H1 (cell line): ENCODE results near the gene CYYR1. TPM values are rescaled to one million over a fixed set of nuclear protein-coding genes. Genes with fewer than 3 reads are reported as not detected.

Source experiments
- CTCF ChIA-PET: fragments of 300-600 bp; sonication (Branson Sonifier 250); formaldehyde crosslinking; loops from one replicate; lab custom pipeline; 2021; ENCODE audit not compliant: partially characterized antibody; lab: Charles Lee
- POLR2A ChIA-PET: fragments of 300-600 bp; sonication (Branson Sonifier 250); formaldehyde crosslinking; loops from one replicate; lab custom pipeline; 2021; ENCODE audit warnings: inconsistent platforms; ENCODE audit not compliant: partially characterized antibody; lab: Charles Lee
- DNase-seq, 2 experiments: peaks; one replicate each; pipeline versions ENCODE4 v3.0.0 to v3.0.0-alpha.2; 2010 to 2022; ENCODE audit warnings: low spot score in 2 of 2, low read depth in 1 of 2, mixed read lengths in 1 of 2
- FAIRE-seq: peaks from 2 replicates; lab custom pipeline; 2011; peaks lifted over from hg19 to GRCh38; lab: Jason Lieb, UNC
- H2AFZ ChIP-seq: 2 replicates; pipeline ENCODE4 v1.8.1; 2012; ENCODE audit warnings: low read length, inconsistent platforms
- H2AK5ac ChIP-seq: 2 replicates; pipeline ENCODE4 v1.6.1; 2013; ENCODE audit warnings: low read depth, low read length
- H2BK120ac ChIP-seq: replicated peaks from 2 replicates; pipeline ENCODE3; 2013; ENCODE audit warnings: low read depth, low read length, inconsistent platforms
- H2BK12ac ChIP-seq: 2 replicates; pipeline ENCODE4 v1.6.1; 2013; ENCODE audit warnings: low read depth, low read length
- H2BK15ac ChIP-seq: 2 replicates; pipeline ENCODE4 v1.6.1; 2013; ENCODE audit warnings: low read length
- H2BK20ac ChIP-seq: 2 replicates; pipeline ENCODE4 v1.6.1; 2013; ENCODE audit warnings: low read length
- H2BK5ac ChIP-seq: 2 replicates; pipeline ENCODE4 v1.6.1; 2013; ENCODE audit warnings: low read depth, low read length
- H3K14ac ChIP-seq: 2 replicates; pipeline ENCODE4 v1.6.1; 2013; ENCODE audit warnings: inconsistent platforms; ENCODE audit not compliant: insufficient read length
- H3K18ac ChIP-seq: 2 replicates; pipeline ENCODE4 v1.6.1; 2013; ENCODE audit warnings: low read length; ENCODE audit errors: extremely low read depth
- H3K23ac ChIP-seq: 2 replicates; pipeline ENCODE4 v1.6.1; 2013; ENCODE audit warnings: inconsistent platforms; ENCODE audit not compliant: insufficient read length
- H3K23me2 ChIP-seq: 2 replicates; pipeline ENCODE4 v1.6.1; 2013; ENCODE audit warnings: low read depth, low read length
- H3K27ac ChIP-seq: 2 replicates; pipeline ENCODE4 v1.6.1; 2011; ENCODE audit warnings: low read depth, low read length, inconsistent platforms
- H3K27me3 ChIP-seq, 4 experiments: replicated peaks in 1 of 4; 1 replicate in 1 of 4; 2 replicates in 3 of 4; pipeline versions ENCODE4 v1.6.1 to v1.8.1; 2011 to 2013; ENCODE audit warnings: low read length in 3 of 4, mild to moderate bottlenecking in 3 of 4, inconsistent platforms in 2 of 4, mixed read lengths in 2 of 4, moderate library complexity in 1 of 4; ENCODE audit not compliant: control insufficient read depth in 3 of 4, insufficient read depth in 3 of 4; ENCODE audit errors: extremely low read depth in 1 of 4
- H3K36me3 ChIP-seq, 4 experiments: 2 replicates each; pipeline versions ENCODE4 v1.6.1 to v1.8.1; 2011 to 2013; ENCODE audit warnings: mild to moderate bottlenecking in 4 of 4, low read length in 3 of 4, moderate library complexity in 2 of 4, control low read depth in 1 of 4, inconsistent platforms in 1 of 4; ENCODE audit not compliant: insufficient read depth in 4 of 4, control insufficient read depth in 2 of 4
- H3K4ac ChIP-seq: replicated peaks from 2 replicates; pipeline ENCODE3; 2013; ENCODE audit warnings: low read length, low read depth, mixed read lengths, inconsistent platforms; ENCODE audit not compliant: insufficient read length
- H3K4me1 ChIP-seq, 4 experiments: replicated peaks in 1 of 4; 1 replicate in 1 of 4; 2 replicates in 3 of 4; pipeline versions ENCODE4 v1.6.1 to v1.8.1; 2011 to 2013; ENCODE audit warnings: low read length in 3 of 4, inconsistent platforms in 2 of 4, mixed read lengths in 1 of 4; ENCODE audit not compliant: insufficient read depth in 4 of 4, control insufficient read depth in 3 of 4
- H3K4me2 ChIP-seq, 2 experiments: 2 replicates each; pipeline versions ENCODE4 v1.6.1 to v1.8.1; 2011 to 2013; ENCODE audit warnings: low read depth in 2 of 2, low read length in 2 of 2, control low read depth in 1 of 2, inconsistent platforms in 1 of 2, mild to moderate bottlenecking in 1 of 2; ENCODE audit not compliant: insufficient read depth in 1 of 2
- H3K4me3 ChIP-seq, 4 experiments: fragments of 200-600, 300-600 bp in 1 of 4; sonication (generic), shearing (Covaris generic), sonication (Bioruptor Twin) in 1 of 4; 2 replicates each; pipeline versions ENCODE4 v1.5.1 to v1.8.1; 2011 to 2016; ENCODE audit warnings: low read length in 4 of 4, low read depth in 3 of 4, control low read depth in 2 of 4, inconsistent platforms in 2 of 4, mild to moderate bottlenecking in 2 of 4, mixed read lengths in 1 of 4, moderate library complexity in 1 of 4; ENCODE audit not compliant: insufficient read depth in 2 of 4; ENCODE audit errors: extremely low read depth in 1 of 4
- H3K56ac ChIP-seq: replicated peaks from 2 replicates; pipeline ENCODE3; 2013; ENCODE audit warnings: low read depth, mild to moderate bottlenecking, mixed read lengths, low read length, inconsistent platforms; ENCODE audit not compliant: insufficient read length
- H3K79me1 ChIP-seq: 2 replicates; pipeline ENCODE4 v1.6.1; 2013; ENCODE audit warnings: low read depth, low read length, control low read depth
- H3K79me2 ChIP-seq, 2 experiments: 2 replicates each; pipeline versions ENCODE4 v1.6.1 to v1.8.1; 2012 to 2013; ENCODE audit warnings: low read length in 2 of 2, mild to moderate bottlenecking in 2 of 2, inconsistent platforms in 1 of 2; ENCODE audit not compliant: insufficient read depth in 2 of 2, control insufficient read depth in 1 of 2
- H3K9ac ChIP-seq, 4 experiments: replicated peaks in 1 of 4; 1 replicate in 1 of 4; 2 replicates in 3 of 4; pipeline versions ENCODE4 v1.6.1 to v1.8.1; 2011 to 2013; ENCODE audit warnings: low read depth in 3 of 4, low read length in 3 of 4, control low read depth in 2 of 4, mild to moderate bottlenecking in 2 of 4, moderate library complexity in 2 of 4, inconsistent platforms in 1 of 4; ENCODE audit errors: extremely low read depth in 1 of 4
- H3K9me3 ChIP-seq, 2 experiments: 2 replicates each; pipeline versions ENCODE4 v1.6.1 to v1.8.1; 2012 to 2013; ENCODE audit warnings: mild to moderate bottlenecking in 2 of 2, moderate library complexity in 2 of 2, control low read depth in 1 of 2, inconsistent platforms in 1 of 2, low read depth in 1 of 2, low read length in 1 of 2, mixed read lengths in 1 of 2; ENCODE audit not compliant: insufficient read depth in 2 of 2
- H4K20me1 ChIP-seq, 2 experiments: replicated peaks in 1 of 2; 2 replicates each; pipeline versions ENCODE3 to v1.8.1; 2011 to 2013; ENCODE audit warnings: inconsistent platforms in 2 of 2, low read length in 2 of 2, mild to moderate bottlenecking in 1 of 2; ENCODE audit not compliant: insufficient read depth in 2 of 2, control insufficient read depth in 1 of 2
- H4K5ac ChIP-seq: 2 replicates; pipeline ENCODE4 v1.6.1; 2013; ENCODE audit warnings: low read length, low read depth, mixed read lengths, inconsistent platforms; ENCODE audit not compliant: insufficient read length
- H4K8ac ChIP-seq: 2 replicates; pipeline ENCODE4 v1.8.0; 2013; ENCODE audit warnings: mild to moderate bottlenecking, moderate library complexity, low read length, inconsistent platforms; ENCODE audit not compliant: insufficient read depth; ENCODE audit errors: extremely low read depth
- H4K91ac ChIP-seq: replicated peaks from 2 replicates; pipeline ENCODE3; 2013; ENCODE audit warnings: low read length, mixed read lengths, inconsistent platforms; ENCODE audit not compliant: insufficient read length
- CEBPB ChIP-seq: IDR thresholded peaks from 2 replicates; pipeline ENCODE4 v1.6.1; 2012; ENCODE audit warnings: low read depth, low read length
- CTBP2 ChIP-seq: IDR thresholded peaks from 2 replicates; pipeline ENCODE4 v1.7.0; 2011; ENCODE audit warnings: borderline replicate concordance, mild to moderate bottlenecking, moderate library complexity, mixed read lengths, low read length; ENCODE audit not compliant: insufficient read depth, insufficient read length
- EP300 ChIP-seq, 2 experiments: IDR thresholded peaks; 1 replicate in 1 of 2; 2 replicates in 1 of 2; pipeline ENCODE4 v1.6.1; 2011 to 2012; ENCODE audit warnings: low read depth in 2 of 2, low read length in 2 of 2, mild to moderate bottlenecking in 2 of 2, borderline replicate concordance in 1 of 2, inconsistent platforms in 1 of 2, moderate library complexity in 1 of 2
- EZH2 ChIP-seq: fragments of 200-600 bp; sonication (generic); IDR thresholded peaks from 2 replicates; pipeline ENCODE4 v1.7.1; 2012; ENCODE audit warnings: low read depth, mild to moderate bottlenecking, moderate library complexity, low read length, inconsistent platforms; ENCODE audit not compliant: severe bottlenecking
- HDAC6 ChIP-seq: IDR thresholded peaks from one replicate; pipeline ENCODE4 v1.7.1; 2012; ENCODE audit warnings: low read depth, mild to moderate bottlenecking, inconsistent platforms, low read length, moderate library complexity
- POLR2A ChIP-seq, 2 experiments: IDR thresholded peaks; 1 replicate in 1 of 2; 2 replicates in 1 of 2; pipeline ENCODE4 v1.6.1; 2011; ENCODE audit warnings: low read depth in 2 of 2, low read length in 2 of 2, mild to moderate bottlenecking in 2 of 2; ENCODE audit errors: control extremely low read depth in 1 of 2
- POLR2AphosphoS5 ChIP-seq: IDR thresholded peaks from 2 replicates; pipeline ENCODE4 v1.6.1; 2011; ENCODE audit warnings: low read depth, low read length
- SP1 ChIP-seq: IDR thresholded peaks from 2 replicates; pipeline ENCODE4 v1.6.1; 2011; ENCODE audit warnings: low read depth, low read length
- TCF12 ChIP-seq: IDR thresholded peaks from 2 replicates; pipeline ENCODE4 v1.6.1; 2011; ENCODE audit warnings: low read depth, mild to moderate bottlenecking, low read length
- TEAD4 ChIP-seq: IDR thresholded peaks from 2 replicates; pipeline ENCODE4 v1.6.1; 2012; ENCODE audit warnings: low read depth, low read length, inconsistent platforms, mixed read lengths
- YY1 ChIP-seq: IDR thresholded peaks from 2 replicates; pipeline ENCODE4 v1.6.1; 2011; ENCODE audit warnings: low read depth, mild to moderate bottlenecking, low read length
- ZNF274 ChIP-seq: IDR thresholded peaks from 2 replicates; pipeline ENCODE4 v1.7.0; 2012; ENCODE audit warnings: low read length, borderline replicate concordance; ENCODE audit errors: extremely low read depth
- WGBS, 2 experiments: shearing (Covaris generic) in 1 of 2; methylation state at CpG; one replicate each; pipeline versions ENCODE4 v1.1.6 to v1.1.7; 2013 to 2015; ENCODE audit warnings: low lambda C conversion rate in 2 of 2, mixed read lengths in 2 of 2, inconsistent platforms in 1 of 2, low coverage in 1 of 2, missing lambda C conversion rate in 1 of 2; ENCODE audit not compliant: insufficient replicate concordance in 2 of 2, insufficient coverage in 1 of 2, insufficient read length in 1 of 2; ENCODE audit errors: extremely low coverage in 1 of 2, missing lambda C conversion rate in 1 of 2; 5-methylcytosine and 5-hydroxymethylcytosine counted together
- polyA plus RNA-seq, 7 experiments: library from polyadenylated mRNA; depleted of rRNA in 3 of 7; stranded (reverse) in 5 of 7; unstranded in 2 of 7; fragments of >200 nt in 5 of 7; fragments of 200-250 nt in 2 of 7; gene quantifications; 1 replicate in 5 of 7; 2 replicates in 1 of 7; 4 replicates in 1 of 7; pipeline versions ENCODE4 v1.2.1 to v1.2.3, GENCODE V29; 2011 to 2013; ENCODE audit warnings: missing spikeins in 2 of 7, mixed read lengths in 2 of 7
- total RNA-seq: library from RNA; stranded (reverse); fragmentation: NEBNext Ultra II Directional; extraction: Animal tissue kit (Norgen Biotek cat#: 25700); gene quantifications from 2 replicates; pipeline ENCODE4 v1.2.1, GENCODE V29; 2021
- TF ChIP-seq, protein P1 (sequence below), 3 experiments: IDR thresholded peaks; 1 replicate in 2 of 3; 2 replicates in 1 of 3; pipeline versions ENCODE4 v1.5.1 to v1.6.1; 2011; ENCODE audit warnings: low read length in 3 of 3, mild to moderate bottlenecking in 3 of 3, inconsistent platforms in 2 of 3, low read depth in 1 of 3, moderate library complexity in 1 of 3; ENCODE audit not compliant: insufficient read depth in 1 of 3; ENCODE audit errors: control extremely low read depth in 1 of 3

Gene CYYR1
- total and polyA plus RNA-seq, 2 of the 8 experiments (the other 6 are each of a cell fraction or from before 2014, with no cell fraction given): 12.2 to 37.9 TPM

DNA sequence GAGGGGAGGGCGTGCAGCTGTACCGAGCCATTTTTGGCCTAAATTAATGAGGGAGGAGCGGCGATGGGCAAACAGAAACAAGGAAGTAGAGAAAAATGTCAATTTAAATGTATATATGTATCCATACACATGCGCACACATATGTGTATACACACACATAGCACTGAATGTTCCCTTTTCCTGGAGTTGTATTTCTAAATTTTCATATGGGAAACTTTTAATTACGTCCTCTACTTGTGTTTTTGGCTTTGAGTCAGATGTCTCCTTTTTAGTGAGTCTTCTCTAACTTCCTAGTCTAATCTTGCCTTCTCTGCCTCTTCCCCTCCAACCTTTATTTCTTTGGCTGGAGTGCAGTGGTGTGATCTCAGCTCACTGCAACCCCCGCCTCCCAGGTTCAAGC lies 15.4 kb upstream of the CYYR1 start:
- 93% methylated on average over 7 of the region's 7 CpGs; no CpG with 5 or more reads in 1 of the 2 experiments for WGBS, 2 experiments
- no peak overlapping the region for H3K14ac ChIP-seq
- no peak for TF ChIP-seq EP300 (IDR thresholded peaks at IDR 0.05; ENCODE audit: borderline replicate concordance in 1 of 2, low read depth in 2 of 2, low read length in 2 of 2)
- TF ChIP-seq POLR2A (IDR thresholded peaks at IDR 0.05; ENCODE audit: control extremely low read depth in 1 of 2, low read depth in 2 of 2, low read length in 2 of 2): no peak
- no peak for TF ChIP-seq TCF12
- TF ChIP-seq YY1: no peak
- TF ChIP-seq SP1: no peak
- TF ChIP-seq EZH2: no peak
- no peak for TF ChIP-seq ZNF274
- TF ChIP-seq, protein P1, sequence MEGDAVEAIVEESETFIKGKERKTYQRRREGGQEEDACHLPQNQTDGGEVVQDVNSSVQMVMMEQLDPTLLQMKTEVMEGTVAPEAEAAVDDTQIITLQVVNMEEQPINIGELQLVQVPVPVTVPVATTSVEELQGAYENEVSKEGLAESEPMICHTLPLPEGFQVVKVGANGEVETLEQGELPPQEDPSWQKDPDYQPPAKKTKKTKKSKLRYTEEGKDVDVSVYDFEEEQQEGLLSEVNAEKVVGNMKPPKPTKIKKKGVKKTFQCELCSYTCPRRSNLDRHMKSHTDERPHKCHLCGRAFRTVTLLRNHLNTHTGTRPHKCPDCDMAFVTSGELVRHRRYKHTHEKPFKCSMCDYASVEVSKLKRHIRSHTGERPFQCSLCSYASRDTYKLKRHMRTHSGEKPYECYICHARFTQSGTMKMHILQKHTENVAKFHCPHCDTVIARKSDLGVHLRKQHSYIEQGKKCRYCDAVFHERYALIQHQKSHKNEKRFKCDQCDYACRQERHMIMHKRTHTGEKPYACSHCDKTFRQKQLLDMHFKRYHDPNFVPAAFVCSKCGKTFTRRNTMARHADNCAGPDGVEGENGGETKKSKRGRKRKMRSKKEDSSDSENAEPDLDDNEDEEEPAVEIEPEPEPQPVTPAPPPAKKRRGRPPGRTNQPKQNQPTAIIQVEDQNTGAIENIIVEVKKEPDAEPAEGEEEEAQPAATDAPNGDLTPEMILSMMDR (IDR thresholded peaks at IDR 0.05; ENCODE audit: control extremely low read depth in 1 of 3, insufficient read depth in 1 of 3, low read depth in 1 of 3, low read length in 3 of 3): no peak
- no peak for TF ChIP-seq CTBP2
- TF ChIP-seq HDAC6: no peak
- TF ChIP-seq TEAD4: no peak
- TF ChIP-seq CEBPB: no peak
- no peak for TF ChIP-seq POLR2AphosphoS5

More for the DNA sequence above, 15.4 kb upstream of the CYYR1 start:
- Histone ChIP-seq H4K91ac (no peak overlapping the region), H4K5ac (no peak overlapping the region), H3K18ac (no peak overlapping the region), H2AFZ (no peak overlapping the region), H3K4me3 (no peak overlapping the region), H3K23ac (no peak overlapping the region), H3K9ac (no peak overlapping the region), H3K4ac (no peak overlapping the region), H2BK15ac (no peak overlapping the region), H4K8ac (no peak overlapping the region), H3K36me3 (no peaks in the 10 kb centered on the region), H3K23me2 (no peaks in the 10 kb centered on the region), H4K20me1 (no peaks in the 10 kb centered on the region), H3K56ac (no peak overlapping the region), H3K27me3 (no peaks in the 10 kb centered on the region), H3K79me2 (no peaks in the 10 kb centered on the region), H3K27ac (no peak overlapping the region), H3K79me1 (no peaks in the 10 kb centered on the region), H3K4me2 (no peak overlapping the region), H2BK120ac (no peak overlapping the region), H3K4me1 (no peaks in the 10 kb centered on the region), H2BK12ac (no peak overlapping the region), H2BK20ac (no peak overlapping the region), H3K9me3 (no peaks in the 10 kb centered on the region), H2BK5ac (no peak overlapping the region), H2AK5ac (no peak overlapping the region)
- FAIRE-seq (no peak), DNase-seq (no peak)
- CTCF ChIA-PET: no interaction called here
- POLR2A ChIA-PET: no interaction called here
